Lung (tissue), 12 donors: ENCODE data around the gene TXNDC5. TPM values are rescaled to one million over a fixed set of nuclear protein-coding genes. Genes with fewer than 3 reads are reported as not detected.
"Not testable (repeated sequence)": the region's sequence is repeated elsewhere in the genome, so short reads cannot be mapped to it uniquely, and the experiment has no call there.

ENCODE experiments used
- ATAC-seq: fragments of 200-7000 bp; cut with Tn5 transposase; one replicate; pipeline ENCODE4 v1.9.1; 2020; ENCODE audit warnings: moderate number of reproducible peaks; ENCODE audit not compliant: insufficient read depth, low FRiP score
- DNase-seq, 3 donors: peaks; one replicate each; pipeline ENCODE4 v3.0.0-alpha.2; 2013 to 2017
- H3K27ac ChIP-seq, 2 donors: one replicate each; pipeline ENCODE4 v1.5.1; 2013; ENCODE audit warnings: mild to moderate bottlenecking in 2 of 2, moderate library complexity in 2 of 2, control low read depth in 1 of 2, inconsistent platforms in 1 of 2, low read depth in 1 of 2, low read length in 1 of 2
- H3K27me3 ChIP-seq, 3 donors: one replicate each; pipeline ENCODE4 v1.5.1; 2013; ENCODE audit warnings: low read length in 2 of 3; ENCODE audit not compliant: control insufficient read depth in 3 of 3, insufficient read depth in 3 of 3
- H3K36me3 ChIP-seq, 4 donors: one replicate each; pipeline ENCODE4 v1.5.1; 2013; ENCODE audit warnings: low read length in 4 of 4, mild to moderate bottlenecking in 1 of 4, moderate library complexity in 1 of 4; ENCODE audit not compliant: control insufficient read depth in 4 of 4, insufficient read depth in 4 of 4
- H3K4me1 ChIP-seq, 5 donors: one replicate each; pipeline ENCODE4 v1.5.1; 2013; ENCODE audit warnings: low read length in 5 of 5, mild to moderate bottlenecking in 2 of 5, moderate library complexity in 1 of 5; ENCODE audit not compliant: control insufficient read depth in 5 of 5, insufficient read depth in 5 of 5
- H3K4me3 ChIP-seq: one replicate; pipeline ENCODE4 v1.5.1; 2013; ENCODE audit warnings: mild to moderate bottlenecking, control low read depth, moderate library complexity
- H3K9ac ChIP-seq, 2 donors: one replicate each; pipeline ENCODE4 v1.5.1; 2013; ENCODE audit warnings: low read length in 2 of 2, control low read depth in 1 of 2; ENCODE audit not compliant: insufficient read depth in 1 of 2
- H3K9me3 ChIP-seq, 4 donors: one replicate each; pipeline ENCODE4 v1.5.1; 2013; ENCODE audit warnings: low read length in 3 of 4, mild to moderate bottlenecking in 1 of 4, moderate library complexity in 1 of 4; ENCODE audit not compliant: control insufficient read depth in 4 of 4, insufficient read depth in 3 of 4
- CTCF ChIP-seq: IDR thresholded peaks from 2 replicates; pipeline ENCODE4 v1.5.1; 2012; ENCODE audit warnings: mild to moderate bottlenecking; ENCODE audit errors: control extremely low read depth, extremely low read depth
- WGBS, 2 donors: extraction: QIAGEN DNeasy Blood & Tissue Kit; methylation state at CpG; one replicate each; pipeline ENCODE4 v1.1.7; 2013; 5-methylcytosine and 5-hydroxymethylcytosine counted together
- polyA plus RNA-seq, 2 donors: library from polyadenylated mRNA; stranded (reverse); fragments of 200-250 nt; gene quantifications; one replicate each; pipeline ENCODE4 v1.2.1, GENCODE V29; 2013
- total RNA-seq, 2 donors: library from RNA; depleted of rRNA in 1 of 2; stranded (reverse); fragments of >200 nt in 1 of 2; gene quantifications; one replicate each; pipeline ENCODE4 v1.2.1, GENCODE V29; 2014 to 2021
- donor health status: control.
- donor health status: control.
- donor health status: Bipolar disorder and iron deficiency.
- donor health status: healthy.
- donor health status: DM: yes; HTN: yes; CAD: no.

TXNDC5 gene
- total and polyA plus RNA-seq, 4 donors, result 79.2 to 177 (median 123) TPM

DNA sequence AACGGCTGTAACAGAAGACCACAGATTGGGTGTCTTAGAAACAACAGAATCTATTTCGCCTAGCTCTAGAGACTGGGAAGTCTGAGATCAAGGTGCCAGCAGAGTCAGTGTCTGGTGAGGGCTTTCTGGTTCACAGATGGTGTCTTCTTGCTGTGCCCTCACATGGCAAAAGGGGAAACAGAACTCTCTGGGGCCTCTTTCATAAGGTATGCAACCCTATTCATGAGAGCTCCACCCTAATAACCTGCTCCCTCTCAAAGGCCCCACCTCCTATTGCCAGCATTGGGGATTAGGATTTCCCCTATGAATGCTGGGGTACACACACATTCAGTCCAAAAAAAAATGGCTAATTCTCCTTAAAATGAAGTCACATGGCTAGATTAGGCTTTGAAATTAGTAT lies 10.0 kb downstream of the TXNDC5 start:
- Histone ChIP-seq H3K9me3 (no peaks in the 10 kb centered on the region), H3K4me1 (peaks cover 5 to 23% (median 7%) of the 10 kb centered on the region in 5 donors), H3K9ac (no peak overlapping the region), H3K27ac (no peak overlapping the region), H3K4me3 (no peak overlapping the region), H3K36me3 (peaks cover 41 to 56% (median 49%) of the 10 kb centered on the region in 4 donors), H3K27me3 (no peaks in the 10 kb centered on the region)
- TF ChIP-seq CTCF, result no peak
- no peak for ATAC-seq
- 85 to 86% methylated on average over 2 of the region's 2 CpGs for WGBS, 2 donors
- DNase-seq, result no peak

DNA sequence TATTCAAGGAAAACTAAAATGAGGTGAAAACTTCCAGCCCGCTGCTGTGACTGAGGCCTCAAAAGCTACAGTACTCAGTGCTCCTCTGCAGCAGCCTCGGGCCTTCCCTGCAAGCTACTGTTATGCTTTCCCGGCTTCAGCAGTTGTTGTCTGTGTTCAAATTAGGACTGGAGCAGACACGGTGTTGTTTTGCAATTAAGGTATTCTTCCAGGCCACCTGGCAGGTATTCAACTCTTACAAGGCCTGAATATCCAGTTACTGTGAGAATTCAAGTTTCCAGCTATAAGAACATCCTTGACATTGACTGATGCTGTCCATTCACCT lies 10.7 kb downstream of the TXNDC5 start:
- DNase-seq, result no peak
- Histone ChIP-seq H3K27ac (no peak overlapping the region), H3K4me1 (peaks cover 4 to 23% (median 9%) of the 10 kb centered on the region in 5 donors), H3K4me3 (no peak overlapping the region), H3K9me3 (no peaks in the 10 kb centered on the region), H3K27me3 (no peaks in the 10 kb centered on the region), H3K9ac (no peak overlapping the region), H3K36me3 (peaks cover 48 to 63% (median 56%) of the 10 kb centered on the region in 4 donors)
- no peak for TF ChIP-seq CTCF
- 68 to 78% methylated on average over 4 of the region's 4 CpGs for WGBS, 2 donors
- ATAC-seq, result no peak

DNA sequence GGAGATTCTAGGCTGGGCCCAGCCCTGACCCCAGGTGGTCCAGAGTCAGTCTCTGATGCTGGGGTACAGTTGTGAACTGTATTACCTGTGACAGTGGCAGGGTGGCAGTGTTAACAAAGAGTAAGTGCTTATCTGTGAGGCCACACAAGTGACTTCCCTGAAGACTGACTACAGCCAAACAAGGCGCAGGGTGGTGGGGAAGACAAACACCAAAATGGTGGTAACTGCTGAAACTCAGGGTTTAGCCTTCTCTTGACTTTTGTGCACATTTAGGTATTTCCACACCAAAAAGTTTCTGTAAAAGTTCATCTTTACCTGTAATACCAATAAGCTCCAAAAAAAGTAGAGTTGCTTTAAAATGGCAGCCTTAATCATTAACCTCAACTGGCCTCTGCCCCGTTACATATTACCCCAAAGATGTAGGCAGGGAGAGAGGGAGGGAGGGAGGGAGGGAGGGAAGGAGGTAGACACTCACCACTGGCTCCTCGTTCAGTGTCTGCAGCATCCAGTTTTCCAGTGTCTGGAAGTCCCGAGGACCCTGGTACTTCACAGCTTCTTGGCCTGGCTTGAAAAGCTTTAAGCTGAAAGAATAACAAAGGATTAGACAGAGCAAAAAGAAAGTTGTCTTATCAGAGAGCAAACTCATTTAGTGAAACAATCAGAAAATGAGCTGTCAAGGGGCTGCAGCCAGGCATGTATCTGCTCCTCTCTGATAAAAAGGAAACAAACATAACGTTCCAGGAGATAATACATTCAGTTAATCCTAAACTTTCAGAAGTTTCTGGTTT lies 11.3 kb downstream of the TXNDC5 start:
- ATAC-seq, result peak; percentile 10
- no peaks in the 10 kb centered on the region for H3K27me3 ChIP-seq
- H3K4me3 ChIP-seq, result no peak overlapping the region
- no peak for TF ChIP-seq CTCF
- peak; percentile 60 to 92 (median 87) for DNase-seq
- no peak overlapping the region for H3K9ac ChIP-seq
- H3K4me1 ChIP-seq, result peaks cover 0 to 23% (median 6%) of the 10 kb centered on the region in 5 donors
- 75 to 86% methylated on average over 5 of the region's 5 CpGs for WGBS, 2 donors
- H3K36me3 ChIP-seq, result peaks cover 49 to 63% (median 52%) of the 10 kb centered on the region in 4 donors
- no peaks in the 10 kb centered on the region for H3K9me3 ChIP-seq
- no peak overlapping the region for H3K27ac ChIP-seq

GRCh38 chr6:7898193-7898586 lies 12.4 kb downstream of the TXNDC5 start:
- not testable (repeated sequence) for H3K27me3 ChIP-seq, DNase-seq, H3K27ac ChIP-seq, H3K4me3 ChIP-seq, H3K9me3 ChIP-seq, ATAC-seq, H3K9ac ChIP-seq
- H3K36me3 ChIP-seq, result peaks cover 45 to 55% (median 52%) of the 10 kb centered on the region in 4 donors
- 96 to 97% methylated on average over 8 of the region's 8 CpGs for WGBS, 2 donors
- H3K4me1 ChIP-seq, result peaks cover 0 to 23% (median 6%) of the 10 kb centered on the region in 5 donors
